Retina (tissue), 1 donor: ENCODE results near the gene KCNAB3.
A peak's percentile ranks its signal among the peaks of the same experiment; 100 is the strongest.
"Not testable (repeated sequence)": the region's sequence is repeated elsewhere in the genome, so short reads cannot be mapped to it uniquely, and the experiment has no call there.

ENCODE experiments used
- DNase-seq: peaks from one replicate; pipeline ENCODE4 v3.0.0-alpha.2; 2016

The KCNAB3 gene

DNA sequence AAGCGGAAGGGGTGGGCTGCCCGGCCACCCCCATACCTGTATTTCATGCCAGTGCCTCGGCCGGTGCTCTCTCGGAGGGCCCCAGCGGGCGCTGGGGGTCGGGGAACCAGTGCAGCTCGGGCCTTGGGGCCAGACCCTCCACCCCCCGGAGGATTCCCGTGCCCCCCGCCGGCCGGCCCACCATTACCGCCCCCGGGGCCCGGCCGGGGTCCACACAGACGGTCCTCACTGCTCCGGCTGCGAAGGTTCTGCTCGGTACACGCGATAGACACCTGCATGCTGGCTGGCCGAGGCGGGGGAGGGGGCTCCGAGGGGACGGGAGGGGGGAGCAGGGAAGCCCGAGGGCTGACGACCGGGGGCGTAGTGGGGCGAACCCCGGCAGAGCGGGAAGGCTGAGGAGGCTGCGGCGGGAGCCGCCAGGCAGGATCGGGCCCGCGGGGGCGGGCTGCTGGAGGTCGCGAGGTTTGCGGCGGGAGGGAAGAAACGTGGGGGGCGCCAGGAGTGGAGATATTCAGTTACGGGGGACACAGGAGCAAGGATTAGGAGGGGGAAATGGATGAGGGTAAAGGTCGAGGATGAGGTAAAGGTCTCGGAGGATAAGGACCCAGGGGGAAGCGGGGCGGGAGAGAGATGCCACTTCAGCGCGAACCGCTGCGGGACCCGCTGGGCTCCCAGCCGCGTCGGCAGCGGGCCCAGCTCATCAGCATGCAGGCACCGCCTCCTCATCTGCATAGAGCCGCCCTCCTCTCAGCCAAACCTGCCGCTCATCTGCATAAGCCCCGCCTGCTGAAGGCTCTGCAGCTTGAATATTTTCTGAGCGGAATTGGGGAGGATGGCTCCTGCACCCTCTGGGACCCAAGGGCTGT, at the start of gene KCNAB3:
Gene KCNAB3 (minus strand): TSS at position 699 of the 866 bp plus-strand sequence. CDS start 421 bp downstream, at position 278.
- peak; percentile 86 for DNase-seq

DNA sequence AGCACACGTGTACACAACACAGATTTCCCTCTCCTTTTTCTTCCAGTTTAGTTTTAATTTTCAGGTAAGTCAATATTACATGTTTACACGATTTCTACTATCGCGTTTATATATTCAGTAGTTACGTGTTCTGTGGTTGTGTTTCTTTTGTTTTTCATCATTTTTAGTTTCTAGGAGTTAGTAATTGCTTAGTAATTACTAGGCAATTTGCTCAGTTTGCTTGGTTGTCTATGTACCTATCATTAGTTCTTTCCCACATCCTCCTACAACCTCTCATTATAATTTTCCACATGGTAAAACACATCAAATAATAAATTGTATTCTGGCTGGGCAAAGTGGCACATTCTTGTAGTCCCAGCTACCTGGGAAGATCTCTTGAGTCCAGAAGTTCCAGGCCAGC, 48.1 kb upstream of the KCNAB3 start:
- no peak for DNase-seq

DNA sequence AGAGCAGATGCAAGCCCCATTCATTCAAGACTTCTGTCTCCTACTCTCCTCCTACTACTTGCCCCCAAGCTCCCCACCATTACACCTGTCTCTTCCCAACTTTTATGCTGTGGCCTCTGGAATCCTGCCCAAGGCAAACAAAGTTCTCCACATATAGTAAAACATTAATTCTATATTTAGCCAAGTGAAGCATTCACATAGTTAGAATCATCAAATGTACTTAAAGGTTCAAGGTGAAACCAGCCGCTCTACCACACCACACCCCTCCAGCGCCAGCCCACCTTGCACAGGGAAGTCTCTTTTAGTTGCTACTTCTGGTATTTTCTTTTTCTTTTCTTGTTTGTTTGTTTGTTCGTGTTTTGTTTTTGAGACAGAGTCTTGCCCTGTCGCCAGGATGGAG, 47.4 kb upstream of the KCNAB3 start:
- no peak for DNase-seq

DNA sequence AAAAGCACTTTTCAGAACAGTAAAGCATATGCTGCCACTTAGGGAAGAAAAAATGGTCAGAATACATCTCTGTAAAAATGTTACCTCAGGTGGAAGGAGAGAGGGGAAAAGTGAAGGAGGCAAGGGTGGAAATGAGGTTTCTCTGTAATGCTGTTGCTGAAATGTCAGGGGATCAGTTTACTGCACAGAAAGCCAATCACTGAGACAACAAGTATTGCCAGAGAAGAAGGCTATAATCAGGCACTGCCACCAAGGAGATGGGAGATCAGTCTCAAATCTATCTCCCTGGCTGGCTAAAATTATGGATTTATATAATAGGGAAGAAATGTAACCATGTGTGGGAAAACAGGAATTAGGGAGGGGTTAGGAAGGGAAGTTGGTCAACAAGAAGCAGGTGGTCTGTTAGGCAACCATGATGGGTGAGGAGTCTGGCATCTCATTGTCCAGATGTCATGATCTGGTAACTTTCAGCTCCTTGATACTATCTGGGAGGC, 45.0 kb upstream of the KCNAB3 start:
- no peak for DNase-seq

DNA sequence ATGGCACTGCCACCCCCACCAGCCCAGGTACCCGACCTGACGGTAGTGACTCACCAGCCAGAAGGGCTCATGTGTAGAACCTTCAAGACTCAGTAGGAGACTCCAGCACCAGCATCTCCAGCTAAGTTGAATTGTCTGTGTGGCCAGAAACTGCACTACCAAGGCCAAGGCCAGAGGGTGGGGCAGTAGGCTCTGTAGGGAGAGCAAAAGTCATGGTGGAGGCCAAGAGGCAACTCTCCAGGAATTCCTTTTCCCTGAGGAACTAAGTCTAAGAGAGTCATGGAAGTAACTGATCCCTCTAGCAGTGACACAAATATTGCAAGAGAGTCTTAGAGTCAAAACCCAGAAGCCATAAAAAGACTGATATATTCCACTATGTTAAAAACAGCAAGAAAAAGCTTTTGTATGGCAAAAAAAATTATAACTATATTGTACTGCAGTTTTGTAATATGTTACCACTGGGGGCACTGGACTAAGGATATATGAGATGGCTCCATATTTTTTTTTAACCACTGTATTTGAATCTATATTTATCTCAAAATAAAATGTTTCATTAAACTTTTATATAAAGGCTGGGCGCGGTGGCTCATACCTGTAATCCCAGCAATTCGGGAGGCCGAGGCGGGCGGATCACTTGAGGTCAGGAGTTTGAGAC, 42.6 kb upstream of the KCNAB3 start:
- no peak for DNase-seq

DNA sequence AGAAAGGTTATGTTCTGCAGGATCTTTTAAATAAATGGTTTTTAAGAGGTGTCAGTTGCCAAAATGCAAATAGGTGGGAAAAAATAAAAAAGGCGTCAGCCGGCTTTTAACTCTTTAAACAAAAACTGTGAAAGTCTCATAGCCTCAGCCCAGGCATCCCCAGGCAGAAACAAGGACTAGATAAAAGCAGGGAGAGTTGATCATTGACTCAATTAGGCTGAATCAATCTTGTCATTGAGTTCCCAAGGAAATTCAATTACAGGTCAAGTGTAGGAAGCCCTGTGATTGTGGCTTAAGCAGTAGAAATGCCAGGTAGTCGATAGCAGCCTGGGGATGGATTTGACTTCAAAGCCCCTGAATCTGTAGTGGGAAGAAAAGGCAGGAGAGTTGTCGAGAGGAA, 42.0 kb upstream of the KCNAB3 start:
- no peak for DNase-seq

DNA sequence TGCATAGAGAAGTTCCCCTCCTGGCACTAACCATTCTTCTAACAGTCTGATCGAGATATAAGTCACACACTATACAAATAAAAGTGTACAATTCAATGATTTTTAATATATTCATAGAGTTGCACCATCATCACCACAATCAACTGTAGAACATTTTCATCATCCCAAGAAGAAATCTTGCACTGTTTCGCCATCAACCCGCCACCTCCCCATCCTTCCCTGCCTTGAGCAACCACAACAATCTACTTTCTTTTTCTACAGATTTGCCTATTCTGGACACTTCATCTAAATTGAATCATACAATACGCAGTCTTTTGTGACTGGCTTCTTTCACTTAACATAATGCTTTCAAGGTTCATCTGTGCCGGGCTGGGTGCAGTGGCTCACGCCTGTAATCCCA, 39.8 kb upstream of the KCNAB3 start:
- no peak for DNase-seq

DNA sequence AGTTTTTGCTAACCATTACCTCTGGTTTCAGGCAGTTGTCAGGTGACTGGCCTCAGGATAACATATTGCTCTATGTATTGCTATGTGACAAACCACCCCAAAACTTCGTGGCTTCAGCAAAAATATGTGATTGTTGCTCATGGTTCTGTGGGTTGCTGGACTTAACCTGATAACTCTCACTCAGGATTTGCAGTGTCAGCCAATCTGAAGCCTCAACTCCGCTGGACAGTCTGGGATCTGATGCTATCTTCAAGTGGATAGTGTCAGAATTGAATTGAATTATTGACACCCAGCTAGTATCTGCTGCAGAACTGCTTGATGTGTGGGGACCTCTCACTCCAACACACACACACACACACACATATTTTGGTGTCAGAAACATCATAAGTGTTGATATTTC, 38.1 kb upstream of the KCNAB3 start:
- no peak for DNase-seq

DNA sequence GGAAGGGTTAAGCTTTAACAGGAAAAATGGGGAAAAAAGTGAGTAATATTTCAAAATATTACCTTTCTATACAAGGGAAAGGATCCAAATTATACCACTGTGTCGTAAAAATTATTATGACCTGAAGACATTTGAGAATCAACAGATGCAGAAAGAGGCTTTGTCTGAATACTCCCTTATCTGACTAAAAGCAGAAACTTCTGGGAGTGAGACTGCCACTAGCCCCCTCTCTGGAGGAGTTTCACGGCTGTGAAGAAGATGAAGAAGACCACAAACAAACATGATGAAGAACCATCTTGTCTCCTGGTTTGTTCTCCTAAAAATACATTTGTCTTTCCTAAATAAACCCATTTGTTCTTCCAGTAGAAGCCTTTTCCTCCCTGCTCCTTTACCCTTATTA, 31.8 kb upstream of the KCNAB3 start:
- DNase-seq = no peak

DNA sequence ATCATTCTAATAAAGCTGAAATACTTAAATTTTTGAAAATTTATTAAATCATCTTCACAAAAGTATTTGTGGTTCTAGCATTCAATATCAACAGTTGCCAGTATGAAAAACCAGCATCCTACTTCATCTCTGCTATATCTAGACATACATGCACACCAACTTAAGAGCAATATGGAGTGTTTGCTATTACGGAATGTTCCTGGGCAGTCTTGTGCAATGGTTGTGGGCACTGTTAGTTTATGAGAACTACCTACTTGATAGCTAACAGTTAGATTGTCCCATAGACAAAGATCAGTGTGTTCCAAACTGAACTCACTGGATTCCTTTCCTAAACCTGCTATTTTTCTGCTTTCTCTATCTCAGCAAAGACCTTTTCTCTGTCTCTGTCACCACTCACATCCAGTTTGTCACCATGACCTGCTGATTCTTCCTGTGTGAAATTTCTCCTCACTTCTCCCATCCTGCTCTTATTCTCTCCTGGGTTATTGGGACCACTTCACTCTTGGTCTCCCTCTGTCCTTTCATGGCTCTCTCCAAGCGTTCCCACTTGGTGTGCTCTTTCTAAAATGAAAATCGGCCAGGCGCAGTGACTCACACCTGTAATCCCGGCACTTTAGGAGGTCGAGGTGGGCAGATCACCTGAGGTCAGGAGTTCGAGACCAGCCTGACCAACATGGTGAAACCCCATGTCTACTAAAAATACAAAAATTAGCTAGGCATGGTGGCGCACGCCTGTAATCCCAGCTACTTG, 30.0 kb upstream of the KCNAB3 start:
- no peak for DNase-seq

DNA sequence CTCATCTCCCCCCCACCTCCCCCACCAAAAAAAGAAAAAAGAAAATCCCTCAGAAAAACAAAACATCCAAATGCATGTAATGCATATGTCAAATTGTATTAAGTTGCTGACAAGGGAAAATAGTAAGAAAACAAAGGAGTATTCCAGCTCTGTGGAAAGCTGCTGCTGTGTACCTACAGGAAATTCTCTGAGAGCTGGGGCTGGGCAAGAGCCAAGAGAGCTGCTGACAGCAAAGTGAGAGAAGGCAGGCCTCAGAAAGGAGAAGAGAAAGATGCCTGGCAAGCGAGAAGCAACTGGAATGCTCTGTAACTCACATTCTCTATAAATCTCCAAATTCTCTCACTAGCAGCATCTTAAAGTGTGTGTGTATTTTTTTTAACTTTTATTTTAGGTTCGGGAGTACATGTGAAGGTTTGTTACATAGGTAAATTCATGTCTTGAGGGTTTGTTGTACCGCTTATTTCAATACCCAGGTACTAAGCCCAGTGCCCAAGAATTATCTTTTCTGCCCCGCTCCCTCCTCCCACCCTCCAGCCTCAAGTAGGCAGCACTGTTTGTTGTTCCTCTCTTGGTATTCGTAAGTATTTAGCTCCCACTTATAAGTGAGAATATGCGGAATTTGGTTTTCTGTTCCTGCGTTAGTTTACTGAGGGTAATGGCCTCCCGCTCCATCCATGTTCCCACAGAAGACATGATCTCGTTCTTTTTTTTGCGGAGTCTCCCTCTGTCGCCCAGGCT, 26.7 kb upstream of the KCNAB3 start:
- DNase-seq = no peak

DNA sequence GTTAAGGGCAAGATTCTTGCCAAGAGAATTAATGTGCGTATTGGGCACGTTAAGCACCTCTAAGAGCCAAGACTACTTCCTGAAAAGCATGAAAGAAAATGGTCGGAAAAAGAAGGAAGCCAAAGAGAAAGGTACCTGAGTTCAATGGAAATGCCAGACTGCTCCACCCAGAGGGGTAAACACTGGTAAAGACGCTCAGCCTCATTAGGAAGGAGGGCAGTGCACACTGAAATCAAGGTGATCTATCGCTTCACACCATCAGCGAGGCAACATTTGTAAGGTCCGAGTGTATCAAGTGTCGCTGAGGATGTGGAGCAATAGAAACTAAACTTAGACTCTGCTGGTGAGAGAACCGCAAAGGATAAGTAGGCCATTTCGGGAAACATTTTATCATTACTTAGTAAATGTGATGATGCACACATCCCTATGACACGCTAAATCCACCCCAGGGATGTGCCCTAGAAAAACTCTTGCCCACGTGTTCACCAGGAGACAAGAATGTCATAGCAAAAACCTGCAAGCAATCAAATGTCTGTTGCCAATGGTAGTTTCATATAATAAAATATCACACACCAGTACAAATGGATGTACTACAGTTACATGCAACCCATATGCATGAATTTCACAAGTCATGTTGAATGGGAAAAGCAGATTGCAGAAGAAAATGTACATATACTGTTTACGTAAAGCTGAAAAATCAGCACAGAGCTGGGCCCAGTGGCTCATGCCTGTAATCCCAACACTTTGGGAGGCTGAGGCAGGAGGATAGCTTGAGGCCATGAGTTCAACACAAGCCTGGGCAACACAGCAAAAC, 26.0 kb upstream of the KCNAB3 start:
- DNase-seq = no peak

DNA sequence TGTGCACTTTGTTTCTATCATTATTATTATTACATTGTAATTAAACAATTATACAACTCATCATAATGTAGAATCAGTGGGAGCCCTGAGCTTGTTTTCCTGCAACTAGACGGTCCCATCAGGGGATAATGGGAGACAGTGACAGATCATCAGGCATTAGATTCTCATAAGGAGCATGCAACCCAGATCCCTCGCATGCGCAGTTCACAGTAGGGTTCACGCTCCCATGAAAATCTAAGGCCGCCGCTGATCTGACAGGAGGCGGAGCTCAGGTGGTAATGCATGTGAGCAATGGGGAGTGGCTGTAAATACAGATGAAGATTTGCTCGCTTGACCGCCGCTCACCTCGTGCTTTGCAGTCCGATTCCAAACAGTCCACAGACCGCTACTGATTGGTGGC, 23.6 kb upstream of the KCNAB3 start:
- not testable (repeated sequence) for DNase-seq

DNA sequence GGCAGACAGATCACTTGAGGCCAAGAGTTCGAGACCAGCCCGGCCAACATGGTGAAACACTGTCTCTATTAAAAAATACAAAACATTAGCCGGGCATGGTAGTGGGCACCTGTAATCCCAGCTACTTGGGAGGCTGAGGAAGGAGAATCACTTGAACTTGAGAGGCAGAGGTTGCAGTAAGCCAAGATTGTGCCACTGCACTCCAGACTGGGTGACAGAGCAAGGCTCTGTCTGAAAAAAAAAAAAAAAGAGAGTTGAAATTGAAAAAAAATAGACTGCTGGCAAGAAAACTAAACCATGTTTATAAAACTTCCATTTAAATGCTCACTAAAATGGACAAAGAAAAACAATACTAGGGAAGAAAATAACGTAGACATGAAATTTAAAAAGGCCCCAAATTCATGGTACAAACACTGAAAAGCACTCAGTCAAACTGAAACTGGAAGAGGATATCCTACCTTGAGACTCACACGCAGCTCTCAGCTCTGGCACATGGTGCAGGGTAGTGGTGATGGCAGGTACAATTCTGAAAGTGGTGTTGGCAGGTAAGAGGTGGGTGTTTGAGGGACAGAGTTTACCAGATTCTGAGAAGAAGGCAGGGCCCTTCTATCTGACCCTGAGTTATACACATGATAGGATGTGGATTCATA, 21.6 kb upstream of the KCNAB3 start:
- DNase-seq = no peak

DNA sequence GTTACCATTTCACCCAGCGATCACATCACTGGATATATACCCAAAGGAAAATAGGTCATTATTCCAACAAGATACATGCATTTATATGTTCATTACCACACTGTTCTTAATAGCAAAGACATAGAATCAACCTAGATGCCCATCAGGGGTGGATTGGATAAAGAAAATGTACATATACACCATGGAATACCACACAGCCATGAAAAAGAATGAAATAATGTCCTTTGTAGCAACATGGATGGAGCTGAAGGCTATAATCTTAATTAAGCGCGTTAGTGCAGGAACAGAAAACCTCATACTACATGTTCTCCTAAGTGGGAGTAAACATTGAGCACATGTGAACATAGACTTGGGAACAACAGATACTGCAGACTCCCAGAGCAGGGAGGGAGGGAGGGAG, 20.9 kb upstream of the KCNAB3 start:
- DNase-seq = no peak

DNA sequence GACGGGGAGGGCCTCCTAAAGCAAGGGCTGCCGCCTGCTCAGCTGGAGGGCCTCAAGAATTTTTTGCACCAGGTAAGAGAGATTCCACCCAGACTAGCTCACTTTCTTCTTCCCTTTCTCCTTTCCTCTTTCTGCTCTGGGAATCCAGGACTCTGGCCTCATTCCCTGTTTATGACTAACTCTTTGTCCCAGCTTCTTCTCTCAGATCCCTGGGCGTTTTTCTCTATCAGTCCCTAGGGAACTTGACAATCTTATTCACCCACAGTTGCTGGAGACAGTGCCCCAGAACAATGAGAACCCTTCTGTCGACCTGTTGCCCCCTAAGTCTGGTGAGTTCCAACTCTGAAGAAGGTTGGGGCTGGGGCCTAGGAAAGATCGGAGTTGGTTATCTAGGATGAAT, 18.0 kb upstream of the KCNAB3 start:
- DNase-seq = no peak

DNA sequence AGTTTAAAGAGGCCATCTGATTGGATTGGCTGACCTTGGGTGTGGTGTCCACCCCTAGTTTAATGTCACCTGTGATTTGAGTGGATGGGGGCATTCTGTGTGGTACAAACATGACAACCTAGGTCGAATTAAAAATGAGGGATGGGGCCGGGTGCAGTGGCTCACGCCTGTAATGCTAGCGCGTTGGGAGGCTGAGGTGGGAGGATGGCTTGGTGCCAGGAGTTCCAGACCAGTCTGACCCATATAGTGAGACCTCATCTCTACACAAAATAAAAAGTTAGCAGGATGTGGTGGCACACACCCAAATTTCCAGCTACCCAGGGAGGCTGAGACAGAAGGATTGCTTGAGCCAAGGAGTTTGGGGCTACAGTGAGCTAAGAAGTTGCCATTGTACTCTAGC, 16.8 kb upstream of the KCNAB3 start:
- DNase-seq = no peak

DNA sequence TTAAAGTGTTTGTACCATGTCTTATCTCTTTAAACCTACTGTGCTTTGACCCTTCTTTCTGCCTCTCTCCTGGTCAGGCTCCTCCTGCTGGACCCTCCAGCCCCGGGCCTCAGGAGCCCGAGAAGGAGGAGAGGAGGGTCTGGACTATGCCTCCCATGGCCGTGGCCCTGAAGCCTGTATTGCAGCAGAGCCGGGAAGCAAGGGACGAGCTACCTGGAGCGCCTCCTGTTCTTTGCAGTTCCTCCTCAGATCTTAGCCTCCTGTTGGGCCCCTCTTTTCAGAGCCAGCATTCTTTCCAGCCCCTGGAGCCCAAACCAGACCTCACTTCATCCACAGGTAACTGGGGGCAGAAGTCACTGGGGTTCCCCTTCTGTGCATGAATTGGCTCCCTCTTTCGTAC, 16.0 kb upstream of the KCNAB3 start:
- DNase-seq = no peak

DNA sequence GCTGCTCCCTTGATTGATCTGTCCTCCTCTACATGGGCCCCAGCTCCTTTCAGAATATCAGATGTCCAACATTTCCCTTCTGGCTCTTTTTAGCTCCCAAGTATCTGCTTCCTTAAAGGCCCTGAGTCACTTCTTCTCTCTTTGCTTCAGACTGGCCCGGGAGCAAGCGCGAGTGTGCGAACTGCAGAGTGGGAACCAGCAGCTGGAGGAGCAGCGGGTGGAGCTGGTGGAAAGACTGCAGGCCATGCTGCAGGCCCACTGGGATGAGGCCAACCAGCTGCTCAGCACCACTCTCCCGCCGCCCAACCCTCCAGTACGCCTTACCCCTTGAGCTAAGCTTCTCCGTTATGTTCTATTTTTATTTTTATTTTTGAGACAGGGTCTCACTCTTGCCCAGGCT, 14.7 kb upstream of the KCNAB3 start:
- DNase-seq = no peak

DNA sequence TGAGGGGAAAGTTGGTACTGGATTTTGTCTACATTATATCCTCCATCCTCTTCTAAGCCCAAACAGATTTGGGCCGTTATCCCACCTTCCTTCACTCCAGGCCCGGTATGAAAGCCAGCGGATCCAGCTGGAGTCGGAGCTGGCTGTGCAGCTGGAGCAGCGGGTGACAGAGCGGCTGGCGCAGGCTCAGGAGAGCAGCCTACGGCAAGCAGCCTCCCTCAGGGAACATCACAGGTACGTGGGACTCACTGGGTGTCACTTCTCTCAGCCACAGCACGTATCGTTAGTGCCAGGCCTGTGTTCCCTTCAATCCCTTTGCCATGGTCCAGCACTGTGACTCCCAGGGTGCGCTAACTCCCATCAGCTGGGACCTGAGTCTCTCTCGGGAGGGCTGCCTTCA, 13.6 kb upstream of the KCNAB3 start:
- DNase-seq = no peak

DNA sequence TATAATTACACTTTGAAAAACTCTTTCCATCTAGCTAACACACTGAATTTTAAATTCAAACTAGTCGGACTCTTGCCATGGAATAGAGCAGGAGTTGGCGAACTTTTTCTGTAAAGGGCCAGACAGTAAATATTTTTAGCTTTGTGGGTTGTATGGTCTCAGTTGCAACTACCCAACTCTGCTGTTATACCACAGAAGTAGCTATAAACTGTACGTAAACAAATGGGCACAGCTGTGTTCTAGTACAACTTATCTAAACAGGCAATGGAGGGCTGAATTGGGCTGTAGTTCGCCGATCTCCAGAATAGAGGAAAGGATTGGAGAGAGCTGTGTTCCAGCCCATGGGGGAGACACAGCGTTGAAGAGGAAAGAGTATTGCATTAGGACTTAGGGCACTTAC, 11.1 kb upstream of the KCNAB3 start:
- no peak for DNase-seq
